Ishikawa (cell line): ENCODE results near the gene IGSF5.

Source experiments
- CEBPB ChIP-seq: IDR thresholded peaks from 2 replicates; pipeline ENCODE4 v1.6.1; 2012
- CREB1 ChIP-seq: IDR thresholded peaks from 2 replicates; pipeline ENCODE4 v1.6.1; 2012; ENCODE audit warnings: low read depth
- EGR1 ChIP-seq: IDR thresholded peaks from 2 replicates; pipeline ENCODE4 v1.6.1; 2012
- EP300 ChIP-seq: IDR thresholded peaks from 2 replicates; pipeline ENCODE4 v1.6.1; 2012; ENCODE audit warnings: borderline replicate concordance
- FOXM1 ChIP-seq: IDR thresholded peaks from 2 replicates; pipeline ENCODE4 v1.6.1; 2012; ENCODE audit warnings: low read depth, borderline replicate concordance
- MAX ChIP-seq: IDR thresholded peaks from 2 replicates; pipeline ENCODE4 v1.6.1; 2012
- NFIC ChIP-seq: IDR thresholded peaks from 2 replicates; pipeline ENCODE4 v1.6.1; 2012
- RAD21 ChIP-seq: IDR thresholded peaks from 2 replicates; pipeline ENCODE4 v1.6.1; 2012; ENCODE audit warnings: low read depth
- TAF1 ChIP-seq: IDR thresholded peaks from 2 replicates; pipeline ENCODE4 v1.6.1; 2012; ENCODE audit warnings: low read depth, mild to moderate bottlenecking
- TCF12 ChIP-seq: IDR thresholded peaks from 2 replicates; pipeline ENCODE4 v1.6.1; 2012; ENCODE audit warnings: low read depth
- TEAD4 ChIP-seq: IDR thresholded peaks from 2 replicates; pipeline ENCODE4 v1.6.1; 2012
- YY1 ChIP-seq: IDR thresholded peaks from 2 replicates; pipeline ENCODE4 v1.6.1; 2012; ENCODE audit warnings: low read depth
- ZBTB7A ChIP-seq: IDR thresholded peaks from 2 replicates; pipeline ENCODE4 v1.6.1; 2012; ENCODE audit warnings: low read depth
- TF ChIP-seq, protein P1 (sequence below): IDR thresholded peaks from 2 replicates; pipeline ENCODE4 v1.6.1; 2012; ENCODE audit warnings: low read depth, mild to moderate bottlenecking
- TF ChIP-seq, protein P2 (sequence below): IDR thresholded peaks from 2 replicates; pipeline ENCODE4 v1.6.1; 2012

Gene IGSF5

DNA sequence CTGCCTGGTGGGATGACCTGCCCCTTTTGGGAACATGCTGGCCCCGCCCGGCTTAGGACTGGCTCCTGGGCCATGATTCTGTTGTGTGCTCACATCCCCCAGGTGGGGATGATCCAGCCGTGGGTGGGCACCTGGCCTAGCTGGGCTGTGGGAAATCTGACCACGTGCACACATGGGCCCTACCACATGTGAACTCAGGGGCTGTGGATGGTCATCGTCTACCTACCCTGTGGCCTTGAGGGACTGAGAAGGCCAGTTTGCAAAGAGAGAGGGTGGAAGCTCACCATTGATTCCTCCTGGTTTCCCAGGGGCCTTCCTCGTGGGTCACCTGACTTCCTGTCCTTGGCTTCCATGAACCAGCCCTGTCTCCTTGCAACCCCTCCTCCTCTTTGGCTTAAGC, 102.9 kb downstream of the IGSF5 start:
- TF ChIP-seq EGR1 (no peak), NFIC (no peak), CREB1 (no peak), TAF1 (no peak), MAX (no peak), FOXM1 (no peak), CEBPB (no peak), TCF12 (no peak), ZBTB7A (no peak), EP300 (no peak), YY1 (no peak), TEAD4 (no peak), RAD21 (no peak)
- TF ChIP-seq, protein P1, sequence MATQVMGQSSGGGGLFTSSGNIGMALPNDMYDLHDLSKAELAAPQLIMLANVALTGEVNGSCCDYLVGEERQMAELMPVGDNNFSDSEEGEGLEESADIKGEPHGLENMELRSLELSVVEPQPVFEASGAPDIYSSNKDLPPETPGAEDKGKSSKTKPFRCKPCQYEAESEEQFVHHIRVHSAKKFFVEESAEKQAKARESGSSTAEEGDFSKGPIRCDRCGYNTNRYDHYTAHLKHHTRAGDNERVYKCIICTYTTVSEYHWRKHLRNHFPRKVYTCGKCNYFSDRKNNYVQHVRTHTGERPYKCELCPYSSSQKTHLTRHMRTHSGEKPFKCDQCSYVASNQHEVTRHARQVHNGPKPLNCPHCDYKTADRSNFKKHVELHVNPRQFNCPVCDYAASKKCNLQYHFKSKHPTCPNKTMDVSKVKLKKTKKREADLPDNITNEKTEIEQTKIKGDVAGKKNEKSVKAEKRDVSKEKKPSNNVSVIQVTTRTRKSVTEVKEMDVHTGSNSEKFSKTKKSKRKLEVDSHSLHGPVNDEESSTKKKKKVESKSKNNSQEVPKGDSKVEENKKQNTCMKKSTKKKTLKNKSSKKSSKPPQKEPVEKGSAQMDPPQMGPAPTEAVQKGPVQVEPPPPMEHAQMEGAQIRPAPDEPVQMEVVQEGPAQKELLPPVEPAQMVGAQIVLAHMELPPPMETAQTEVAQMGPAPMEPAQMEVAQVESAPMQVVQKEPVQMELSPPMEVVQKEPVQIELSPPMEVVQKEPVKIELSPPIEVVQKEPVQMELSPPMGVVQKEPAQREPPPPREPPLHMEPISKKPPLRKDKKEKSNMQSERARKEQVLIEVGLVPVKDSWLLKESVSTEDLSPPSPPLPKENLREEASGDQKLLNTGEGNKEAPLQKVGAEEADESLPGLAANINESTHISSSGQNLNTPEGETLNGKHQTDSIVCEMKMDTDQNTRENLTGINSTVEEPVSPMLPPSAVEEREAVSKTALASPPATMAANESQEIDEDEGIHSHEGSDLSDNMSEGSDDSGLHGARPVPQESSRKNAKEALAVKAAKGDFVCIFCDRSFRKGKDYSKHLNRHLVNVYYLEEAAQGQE, result no peak
- TF ChIP-seq, protein P2, sequence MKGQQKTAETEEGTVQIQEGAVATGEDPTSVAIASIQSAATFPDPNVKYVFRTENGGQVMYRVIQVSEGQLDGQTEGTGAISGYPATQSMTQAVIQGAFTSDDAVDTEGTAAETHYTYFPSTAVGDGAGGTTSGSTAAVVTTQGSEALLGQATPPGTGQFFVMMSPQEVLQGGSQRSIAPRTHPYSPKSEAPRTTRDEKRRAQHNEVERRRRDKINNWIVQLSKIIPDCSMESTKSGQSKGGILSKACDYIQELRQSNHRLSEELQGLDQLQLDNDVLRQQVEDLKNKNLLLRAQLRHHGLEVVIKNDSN, result no peak

GRCh38 chr21:39849014-39849655, 104.2 kb downstream of the IGSF5 start:
- TF ChIP-seq EGR1, result no peak
- no peak for TF ChIP-seq EP300
- TF ChIP-seq CREB1, result no peak
- no peak for TF ChIP-seq TCF12
- TF ChIP-seq, protein P1, result no peak
- TF ChIP-seq TEAD4, result no peak

DNA sequence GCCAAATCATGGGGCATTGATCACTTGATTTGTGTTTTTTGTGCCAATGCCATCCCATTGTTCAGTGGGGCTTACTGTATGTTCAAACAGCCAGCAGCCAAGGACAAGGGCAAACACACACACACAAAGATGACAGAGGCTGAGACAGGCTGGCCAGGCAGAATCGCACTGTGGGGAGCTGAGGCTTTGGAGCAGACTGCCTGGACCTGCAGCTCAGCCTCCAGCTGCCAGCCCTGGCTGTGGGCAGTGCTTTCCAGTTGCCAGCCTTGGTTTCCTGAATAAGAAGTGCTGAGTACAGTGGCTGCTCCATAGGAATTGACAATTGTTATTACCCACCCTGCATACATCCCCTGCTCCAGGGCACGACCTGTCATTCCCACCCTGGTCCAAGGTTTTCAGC, 105.3 kb downstream of the IGSF5 start:
- no peak for TF ChIP-seq NFIC
- TF ChIP-seq, protein P2, result no peak
- TF ChIP-seq CEBPB, result no peak
- TF ChIP-seq RAD21, result no peak
- no peak for TF ChIP-seq EP300

- TF ChIP-seq TAF1 (no peak), ZBTB7A (no peak), YY1 (no peak), CREB1 (no peak), MAX (no peak)
Observed at GRCh38 chr21:39851002-39851618, 106.1 kb downstream of the IGSF5 start.
